AG04450 (cell line): ENCODE measurements around the gene GLYATL1. TPM values are rescaled to one million over a fixed set of nuclear protein-coding genes. Genes with fewer than 3 reads are reported as not detected.

Experiments used
- CTCF ChIA-PET: fragments of 300-600, 350-600 bp; formaldehyde crosslinking; extraction: SDS; loops from one replicate; lab custom pipeline; 2022; ENCODE audit warnings: antibody characterized with exemption, inconsistent platforms; lab: Charles Lee
- POLR2A ChIA-PET: fragments of 350-600 bp; formaldehyde crosslinking; extraction: SDS; loops from one replicate; lab custom pipeline; 2021; ENCODE audit warnings: antibody characterized with exemption, inconsistent platforms; lab: Yijun Ruan, JAX
- DNase-seq: peaks from one replicate; pipeline ENCODE4 v3.0.0-alpha.2; 2011; ENCODE audit warnings: low read depth, low spot score
- H3K27ac ChIP-seq: one replicate; pipeline ENCODE4 v1.5.1; 2012; ENCODE audit warnings: low read depth, low read length, control low read depth
- H3K27me3 ChIP-seq: one replicate; pipeline ENCODE4 v1.6.0; 2012; ENCODE audit warnings: low read length; ENCODE audit not compliant: control insufficient read depth, insufficient read depth
- H3K4me3 ChIP-seq: 2 replicates; pipeline ENCODE4 v1.5.1; 2011; ENCODE audit warnings: mild to moderate bottlenecking, low read depth, low read length, control low read depth
- H3K9me3 ChIP-seq: 2 replicates; pipeline ENCODE4 v1.5.1; 2012; ENCODE audit warnings: low read length; ENCODE audit not compliant: control insufficient read depth, insufficient read depth
- CTCF ChIP-seq: IDR thresholded peaks from 2 replicates; pipeline ENCODE4 v1.5.1; 2011; ENCODE audit warnings: low read depth, low read length, control low read depth, inconsistent platforms
- polyA minus RNA-seq: library from RNA; depleted of rRNA, polyadenylated mRNA; stranded (reverse); fragments of >200 nt; gene quantifications from 2 replicates; pipeline ENCODE4 v1.2.3, GENCODE V29; 2011; rRNA and poly(A)+ RNA removed
- polyA plus RNA-seq: library from polyadenylated mRNA; depleted of rRNA; stranded (reverse); fragments of >200 nt; gene quantifications from 2 replicates; pipeline ENCODE4 v1.2.3, GENCODE V29; 2011; rRNA removed

The GLYATL1 gene
- polyA plus RNA-seq (0.29 and 0.30 TPM in 2 replicates), polyA minus RNA-seq (0.37 and 0.74 TPM in 2 replicates)

- no peaks in the 10 kb centered on the region for H3K27me3 ChIP-seq
- H3K9me3 ChIP-seq: no peaks in the 10 kb centered on the region
- no peak within 1 kb of the TSS for H3K4me3 ChIP-seq
- no peak for DNase-seq
- CTCF ChIA-PET: interaction anchor here (1.2 kb wide), 1 partner anchor 16 kb away, joined by 3 read pairs; no protein-coding TSS in a partner anchor
- TF ChIP-seq CTCF: no peak
- no peak within 1 kb of the TSS for H3K27ac ChIP-seq
- POLR2A ChIA-PET: no interaction called here
Measured at GRCh38 chr11:58939277-58939676, at the start of gene GLYATL1. GLYATL1 (plus strand) TSS chr11:58939488; CDS start chr11:58947088, 7,600 bp downstream.

GRCh38 chr11:58893899-58894298 is 45.4 kb upstream of the GLYATL1 start:
- ChIA-PET POLR2A (no interaction called here), CTCF (interaction anchor here (0.6 kb wide), 1 partner anchor 931 kb away, joined by 3 read pairs; no protein-coding TSS in a partner anchor)
- DNase-seq: no peak
- Histone ChIP-seq H3K27me3 (no peaks in the 10 kb centered on the region), H3K9me3 (no peaks in the 10 kb centered on the region), H3K4me3 (no peak overlapping the region), H3K27ac (no peak overlapping the region)
- TF ChIP-seq CTCF: no peak

GRCh38 chr11:58898106-58898505 is 41.2 kb upstream of the GLYATL1 start:
- H3K4me3 ChIP-seq: no peak overlapping the region
- H3K9me3 ChIP-seq: no peaks in the 10 kb centered on the region
- DNase-seq: no peak
- ChIA-PET POLR2A (no interaction called here), CTCF (no interaction called here)
- no peaks in the 10 kb centered on the region for H3K27me3 ChIP-seq
- H3K27ac ChIP-seq: no peak overlapping the region
- no peak for TF ChIP-seq CTCF

GRCh38 chr11:58900479-58901420 is 38.5 kb upstream of the GLYATL1 start:
- ChIA-PET POLR2A (no interaction called here), CTCF (interaction anchor here (0.6 to 2.8 kb wide), 32 partner anchors 9 to 1651 kb away, joined by 3 to 18 read pairs (median 4); partner anchors contain the start of genes CNTF, FAM111A and LPXN)
- TF ChIP-seq CTCF: peak; percentile 75
- DNase-seq: peak; percentile 61
- peak overlapping the region; percentile 44 for H3K4me3 ChIP-seq
- H3K27me3 ChIP-seq: no peaks in the 10 kb centered on the region
- no peak overlapping the region for H3K27ac ChIP-seq
- no peaks in the 10 kb centered on the region for H3K9me3 ChIP-seq
